Measurements from ENCODE around the gene PGA4. TPM values are rescaled to one million over a fixed set of nuclear protein-coding genes. Genes with fewer than 3 reads are reported as not detected.

The PGA4 gene
- total and polyA plus RNA-seq, 9 of the 15 experiments (the other 6 are each of a cell fraction or from before 2014, with no cell fraction given) = not detected

GRCh38 chr11:61259363-61259762 is 37.2 kb downstream of the PGA4 start:
- DNase-seq (ENCODE audit: extremely low read depth in 1 of 4, low spot score in 3 of 4) (peak in 1 of 4 experiments; percentile 3), ATAC-seq (no peak), FAIRE-seq (no peak)
- no peaks in the 10 kb centered on the region for H3K36me3 ChIP-seq (ENCODE audit: control insufficient read depth, insufficient read depth, low read length)
- intact Hi-C loops (cut with micrococcal nuclease) = loop anchor here (5.0 kb wide), 2 partner anchors 43 to 73 kb away; partner anchors contain the start of genes DDB1 and TKFC
- H3K79me2 ChIP-seq (ENCODE audit: control insufficient read depth, insufficient read depth, low read length) = no peaks in the 10 kb centered on the region
- H3K27ac ChIP-seq (ENCODE audit: extremely low read depth, low read depth, low read length) = no peak overlapping the region
- no peaks in the 10 kb centered on the region for H4K20me1 ChIP-seq (replicated peaks; ENCODE audit: control insufficient read depth, insufficient read depth, low read length)
- H3K9me1 ChIP-seq (ENCODE audit: control insufficient read depth, insufficient read depth, low read length) = no peaks in the 10 kb centered on the region
- H3K4me2 ChIP-seq (ENCODE audit: insufficient read depth, low read length) = no peak overlapping the region
- TF ChIP-seq MAFF (IDR thresholded peaks at IDR 0.05; ENCODE audit: low read length) = no peak
- TF ChIP-seq HDAC2 (IDR thresholded peaks at IDR 0.05) = 0 out of 2 replicates have a peak, but pooled peaks have one; percentile 54
- TF ChIP-seq BCOR (IDR thresholded peaks at IDR 0.05) = peak; percentile 91
- no peak for TF ChIP-seq ZNF324 (CRISPR knock-in tag; IDR thresholded peaks at IDR 0.05)
- no peak for TF ChIP-seq GTF2F1 (IDR thresholded peaks at IDR 0.05; ENCODE audit: low read depth, low read length)
- no peak for TF ChIP-seq VEZF1 (CRISPR knock-in tag; IDR thresholded peaks at IDR 0.05)
- TF ChIP-seq CBX1 (IDR thresholded peaks at IDR 0.05; ENCODE audit: low read depth) = 0 out of 2 replicates have a peak, but pooled peaks have one; percentile 21
- TF ChIP-seq ADNP (tag; IDR thresholded peaks at IDR 0.05) = peak; percentile 58; the same call in 1 of the 2 replicates
- TF ChIP-seq RBM25 (IDR thresholded peaks at IDR 0.05; ENCODE audit: low read depth, low read length, severe bottlenecking) = peak; percentile 94
- TF ChIP-seq RCOR1 (IDR thresholded peaks at IDR 0.05; ENCODE audit: borderline replicate concordance in 1 of 2, low read depth in 2 of 2, low read length in 2 of 2) = 0 out of 4 replicates have a peak, but pooled peaks of 1 of the 2 experiments have one; percentile 44
- TF ChIP-seq KDM1A (IDR thresholded peaks at IDR 0.05) = peak; percentile 56 to 83
- no peak for TF ChIP-seq HBP1 (CRISPR knock-in tag; IDR thresholded peaks at IDR 0.05)
- 0 out of 2 replicates have a peak, but pooled peaks have one; percentile 64 for TF ChIP-seq PTBP1 (IDR thresholded peaks at IDR 0.05; ENCODE audit: low read depth, low read length)
- peak; percentile 76; the same call in 1 of the 2 replicates for TF ChIP-seq SMARCA5 (IDR thresholded peaks at IDR 0.05)
- 0 out of 3 replicates have a peak, but pooled peaks of 1 of the 2 experiments have one; percentile 55 for TF ChIP-seq CBX3 (IDR thresholded peaks at IDR 0.05; ENCODE audit: borderline replicate concordance in 1 of 2, low read length in 2 of 2)
- CTCF ChIA-PET (ENCODE audit: low intra/inter-chr PET ratio) = no interaction called here
- POLR2A ChIA-PET = interaction anchor here (0.6 to 1.1 kb wide), 2 partner anchors 102 to 117 kb away, joined by 3 read pairs; no protein-coding TSS in a partner anchor
- H3K9me3 ChIP-seq (replicated peaks; ENCODE audit: control insufficient read depth, insufficient read depth, low read depth, low read length) = no peaks in the 10 kb centered on the region
- in situ Hi-C loops (cut with MboI) = loop anchor here (5.0 kb wide), 1 partner anchor 128 kb away; no protein-coding TSS in a partner anchor
- no peak overlapping the region for H2AFZ ChIP-seq (ENCODE audit: low read depth, low read length)
- H3K4me3 ChIP-seq = no peak overlapping the region
- H3K9ac ChIP-seq (ENCODE audit: insufficient read depth in 1 of 2, low read depth in 2 of 2, low read length in 2 of 2) = 0 out of 4 replicates have a peak overlapping the region, but pooled peaks of 1 of the 2 experiments have one; percentile 19
- 69% methylated on average over 5 of the region's 6 CpGs for WGBS (ENCODE audit: insufficient coverage, low coverage, missing lambda C conversion rate)
- H3K4me1 ChIP-seq (replicated peaks in 1 of 2; ENCODE audit: control insufficient read depth in 2 of 2, insufficient read depth in 2 of 2, low read length in 2 of 2) = peaks cover 0 to 14% of the 10 kb centered on the region in 2 experiments; a peak in 2 of 5 replicates
- BruUV-seq (replicated peaks) = no TSS peak
- H3K27me3 ChIP-seq (ENCODE audit: control insufficient read depth in 2 of 2, insufficient read depth in 2 of 2, low read length in 2 of 2) = no peaks in the 10 kb centered on the region

Data from K562 (cell line).